Measurements from ENCODE around the gene NOL9. TPM values are rescaled to one million over a fixed set of nuclear protein-coding genes. Genes with fewer than 3 reads are reported as not detected.

The NOL9 gene
- total and polyA plus RNA-seq, 3 experiments from 2014 or later = 18.2 to 57.8 (median 55.8) TPM

- peaks cover 27% of the 10 kb centered on the region for H3K4me1 ChIP-seq (ENCODE audit: insufficient read depth, low read length)
- Mint-ChIP-seq H3K4me3 (peak overlapping the region; percentile 14 to 91 (median 45)), H3K9me3 (no peaks in the 10 kb centered on the region), H3K27ac (peak overlapping the region; percentile 83 to 97 (median 93)), H3K4me1 (peaks cover 29% of the 10 kb centered on the region in 3 donors), H3K36me3 (peaks cover 0 to 73% (median 23%) of the 10 kb centered on the region in 3 donors), H3K27me3 (no peaks in the 10 kb centered on the region)
- no peaks in the 10 kb centered on the region for H3K9me3 ChIP-seq (ENCODE audit: low read length)
- H3K27me3 ChIP-seq (ENCODE audit: insufficient read depth, low read length, poor library complexity, severe bottlenecking) = no peaks in the 10 kb centered on the region
- no peak overlapping the region for H3K27ac ChIP-seq (ENCODE audit: low read depth, low read length)
- H3K36me3 ChIP-seq (ENCODE audit: insufficient read depth, low read length) = peaks cover 24% of the 10 kb centered on the region
- ChIA-PET POLR2A (no interaction called here), CTCF (interaction anchor here (1.0 to 1.9 kb wide), 2 partner anchors 9 to 55 kb away, joined by 3 to 10 read pairs; partner anchors contain the start of gene NOL9)
- DNase-seq = peak in 1 of 5 donors; percentile 33
- no peak overlapping the region for H3K4me3 ChIP-seq (ENCODE audit: low read length)
Measured at GRCh38 chr1:6545276-6546112, 8.8 kb downstream of the NOL9 start.

GRCh38 chr1:6544831-6545230 is 9.5 kb downstream of the NOL9 start:
- POLR2A ChIA-PET = no interaction called here
- H3K9me3 ChIP-seq (ENCODE audit: low read length) = no peaks in the 10 kb centered on the region
- H3K4me1 Mint-ChIP-seq = peaks cover 29% of the 10 kb centered on the region in 3 donors

GRCh38 chr1:6538956-6539355 is 15.4 kb downstream of the NOL9 start:
- Mint-ChIP-seq H3K27me3 (no peaks in the 10 kb centered on the region), H3K36me3 (peaks cover 0 to 57% (median 4%) of the 10 kb centered on the region in 3 donors), H3K27ac (peak overlapping the region in 2 of 8 donors; percentile 24 to 57), H3K9me3 (no peaks in the 10 kb centered on the region), H3K4me1 (peaks cover 0 to 6% (median 1%) of the 10 kb centered on the region in 3 donors), H3K4me3 (no peak overlapping the region)
- H3K27me3 ChIP-seq (ENCODE audit: insufficient read depth, low read length, poor library complexity, severe bottlenecking) = no peaks in the 10 kb centered on the region
- CTCF ChIA-PET = no interaction called here
- DNase-seq = no peak
- no peaks in the 10 kb centered on the region for H3K4me1 ChIP-seq (ENCODE audit: insufficient read depth, low read length)
- no peaks in the 10 kb centered on the region for H3K9me3 ChIP-seq (ENCODE audit: low read length)
- no peak overlapping the region for H3K27ac ChIP-seq (ENCODE audit: low read depth, low read length)
- POLR2A ChIA-PET = no interaction called here
- no peak overlapping the region for H3K4me3 ChIP-seq (ENCODE audit: low read length)
- H3K36me3 ChIP-seq (ENCODE audit: insufficient read depth, low read length) = peaks cover 13% of the 10 kb centered on the region

More at GRCh38 chr1:6544831-6545230, 9.5 kb downstream of the NOL9 start:
- CTCF ChIA-PET = interaction anchor here (1.0 to 1.9 kb wide), 2 partner anchors 9 to 55 kb away, joined by 3 to 10 read pairs; partner anchors contain the start of gene NOL9
- no peak overlapping the region for H3K27ac ChIP-seq (ENCODE audit: low read depth, low read length)
- H3K27me3 ChIP-seq (ENCODE audit: insufficient read depth, low read length, poor library complexity, severe bottlenecking) = no peaks in the 10 kb centered on the region
- Mint-ChIP-seq H3K27ac (peak overlapping the region; percentile 70 to 96 (median 84)), H3K36me3 (peaks cover 0 to 71% (median 23%) of the 10 kb centered on the region in 3 donors), H3K9me3 (no peaks in the 10 kb centered on the region), H3K27me3 (no peaks in the 10 kb centered on the region), H3K4me3 (peak overlapping the region in 3 of 7 donors; percentile 17 to 48 (median 45))
- peaks cover 21% of the 10 kb centered on the region for H3K36me3 ChIP-seq (ENCODE audit: insufficient read depth, low read length)
- no peak overlapping the region for H3K4me3 ChIP-seq (ENCODE audit: low read length)
- DNase-seq = no peak
- H3K4me1 ChIP-seq (ENCODE audit: insufficient read depth, low read length) = peaks cover 27% of the 10 kb centered on the region

GRCh38 chr1:6536291-6536690 is 18.0 kb downstream of the NOL9 start:
- peaks cover 0 to 6% (median 1%) of the 10 kb centered on the region in 3 donors for H3K4me1 Mint-ChIP-seq
- H3K27ac ChIP-seq (ENCODE audit: low read depth, low read length) = no peak overlapping the region
- no peak overlapping the region for H3K4me3 Mint-ChIP-seq
- ChIA-PET POLR2A (no interaction called here), CTCF (interaction anchor here (1.2 to 3.2 kb wide), 3 partner anchors 18 to 98 kb away, joined by 3 to 15 read pairs (median 3); partner anchors contain the start of genes NOL9 and TAS1R1)
- no peak for DNase-seq
- H3K9me3 Mint-ChIP-seq = no peaks in the 10 kb centered on the region
- peak overlapping the region in 1 of 8 donors; percentile 27 for H3K27ac Mint-ChIP-seq
- no peaks in the 10 kb centered on the region for H3K27me3 Mint-ChIP-seq
- H3K36me3 Mint-ChIP-seq = peaks cover 6 to 70% (median 11%) of the 10 kb centered on the region in 3 donors
- H3K4me1 ChIP-seq (ENCODE audit: insufficient read depth, low read length) = no peaks in the 10 kb centered on the region
- no peaks in the 10 kb centered on the region for H3K9me3 ChIP-seq (ENCODE audit: low read length)
- H3K27me3 ChIP-seq (ENCODE audit: insufficient read depth, low read length, poor library complexity, severe bottlenecking) = no peaks in the 10 kb centered on the region
- H3K36me3 ChIP-seq (ENCODE audit: insufficient read depth, low read length) = peaks cover 37% of the 10 kb centered on the region
- no peak overlapping the region for H3K4me3 ChIP-seq (ENCODE audit: low read length)

GRCh38 chr1:6535214-6535613 is 19.1 kb downstream of the NOL9 start:
- Mint-ChIP-seq H3K27me3 (no peaks in the 10 kb centered on the region), H3K36me3 (peaks cover 6 to 71% (median 11%) of the 10 kb centered on the region in 3 donors), H3K4me3 (no peak overlapping the region), H3K9me3 (no peaks in the 10 kb centered on the region), H3K4me1 (peaks cover 0 to 6% (median 1%) of the 10 kb centered on the region in 3 donors), H3K27ac (peak overlapping the region in 5 of 8 donors; percentile 38 to 70 (median 54))
- H3K27ac ChIP-seq (ENCODE audit: low read depth, low read length) = no peak overlapping the region
- ChIA-PET CTCF (interaction anchor here (1.0 to 3.2 kb wide), 3 partner anchors 8 to 19 kb away, joined by 3 to 15 read pairs (median 4); partner anchors contain the start of genes NOL9 and TAS1R1), POLR2A (no interaction called here)
- H3K9me3 ChIP-seq (ENCODE audit: low read length) = no peaks in the 10 kb centered on the region
- DNase-seq = no peak
- no peaks in the 10 kb centered on the region for H3K27me3 ChIP-seq (ENCODE audit: insufficient read depth, low read length, poor library complexity, severe bottlenecking)
- H3K4me1 ChIP-seq (ENCODE audit: insufficient read depth, low read length) = no peaks in the 10 kb centered on the region
- H3K4me3 ChIP-seq (ENCODE audit: low read length) = no peak overlapping the region
- H3K36me3 ChIP-seq (ENCODE audit: insufficient read depth, low read length) = peaks cover 46% of the 10 kb centered on the region

- POLR2A ChIA-PET = no interaction called here
Measured at GRCh38 chr1:6534248-6534822, 20.0 kb downstream of the NOL9 start.

GRCh38 chr1:6531996-6532395 is 22.3 kb downstream of the NOL9 start:
- no peak for DNase-seq
- ChIA-PET POLR2A (no interaction called here), CTCF (no interaction called here)
- no peak overlapping the region for H3K4me3 ChIP-seq (ENCODE audit: low read length)
- no peak overlapping the region for H3K27ac Mint-ChIP-seq
- no peak overlapping the region for H3K4me3 Mint-ChIP-seq
- H3K9me3 ChIP-seq (ENCODE audit: low read length) = no peaks in the 10 kb centered on the region
- H3K27me3 ChIP-seq (ENCODE audit: insufficient read depth, low read length, poor library complexity, severe bottlenecking) = no peaks in the 10 kb centered on the region
- H3K27me3 Mint-ChIP-seq = no peaks in the 10 kb centered on the region
- H3K4me1 ChIP-seq (ENCODE audit: insufficient read depth, low read length) = no peaks in the 10 kb centered on the region
- no peak overlapping the region for H3K27ac ChIP-seq (ENCODE audit: low read depth, low read length)
- H3K36me3 ChIP-seq (ENCODE audit: insufficient read depth, low read length) = peaks cover 56% of the 10 kb centered on the region
- peaks cover 6 to 74% (median 18%) of the 10 kb centered on the region in 3 donors for H3K36me3 Mint-ChIP-seq
- peaks cover 0 to 3% (median 0%) of the 10 kb centered on the region in 3 donors for H3K4me1 Mint-ChIP-seq
- H3K9me3 Mint-ChIP-seq = no peaks in the 10 kb centered on the region

More at GRCh38 chr1:6534248-6534822, 20.0 kb downstream of the NOL9 start:
- peak overlapping the region in 2 of 8 donors; percentile 33 to 79 for H3K27ac Mint-ChIP-seq
- Histone ChIP-seq H3K4me3 (ENCODE audit: low read length) (no peak overlapping the region), H3K4me1 (ENCODE audit: insufficient read depth, low read length) (no peaks in the 10 kb centered on the region), H3K27me3 (ENCODE audit: insufficient read depth, low read length, poor library complexity, severe bottlenecking) (no peaks in the 10 kb centered on the region), H3K27ac (ENCODE audit: low read depth, low read length) (no peak overlapping the region), H3K9me3 (ENCODE audit: low read length) (no peaks in the 10 kb centered on the region), H3K36me3 (ENCODE audit: insufficient read depth, low read length) (peaks cover 46% of the 10 kb centered on the region)
- no peak for DNase-seq
- H3K4me1 Mint-ChIP-seq = peaks cover 0 to 6% (median 0%) of the 10 kb centered on the region in 3 donors
- H3K4me3 Mint-ChIP-seq = no peak overlapping the region
- H3K27me3 Mint-ChIP-seq = no peaks in the 10 kb centered on the region
- peaks cover 6 to 67% (median 11%) of the 10 kb centered on the region in 3 donors for H3K36me3 Mint-ChIP-seq
- CTCF ChIA-PET = no interaction called here
- no peaks in the 10 kb centered on the region for H3K9me3 Mint-ChIP-seq
